ENCODE data around the gene EHMT1. TPM values are rescaled to one million over a fixed set of nuclear protein-coding genes. Genes with fewer than 3 reads are reported as not detected.

EHMT1 gene
- total RNA-seq, 1 donor: 31.4 TPM

DNA sequence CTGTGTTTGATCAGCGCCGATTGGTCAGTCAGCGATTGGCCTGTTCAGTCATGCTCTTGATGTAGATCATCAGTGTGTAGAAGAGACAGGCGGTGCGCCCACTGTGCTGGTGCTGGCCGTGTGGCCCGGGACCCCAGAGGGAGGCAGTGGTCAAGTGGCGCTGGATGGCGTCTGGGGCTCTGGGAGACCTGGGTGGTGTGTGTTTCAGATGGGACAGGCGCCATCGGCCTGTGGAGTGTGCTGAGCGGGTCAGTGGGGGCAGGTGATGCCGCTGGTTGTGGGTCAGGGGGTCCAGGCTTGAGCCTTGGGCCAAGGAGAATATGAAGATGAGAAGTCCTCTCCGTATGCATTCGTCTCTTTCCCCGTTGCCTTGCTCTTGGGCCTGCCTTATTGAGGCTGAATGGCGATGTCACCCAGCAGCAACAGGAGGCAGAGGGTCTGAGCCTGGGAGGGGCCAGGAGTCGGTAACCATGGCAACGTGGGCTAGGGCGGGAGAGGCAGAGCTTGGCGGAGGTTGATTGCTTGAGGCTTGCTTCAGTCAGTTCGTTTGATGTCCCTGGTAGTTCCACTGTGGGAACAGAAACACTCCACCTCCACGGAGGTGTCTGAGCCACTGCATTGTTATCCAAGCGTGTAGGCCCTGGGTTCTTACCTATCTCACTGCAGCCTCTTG is 141.0 kb downstream of the EHMT1 start:
- DNase-seq (ENCODE audit: low read depth): no peak
- TF ChIP-seq, protein P1, sequence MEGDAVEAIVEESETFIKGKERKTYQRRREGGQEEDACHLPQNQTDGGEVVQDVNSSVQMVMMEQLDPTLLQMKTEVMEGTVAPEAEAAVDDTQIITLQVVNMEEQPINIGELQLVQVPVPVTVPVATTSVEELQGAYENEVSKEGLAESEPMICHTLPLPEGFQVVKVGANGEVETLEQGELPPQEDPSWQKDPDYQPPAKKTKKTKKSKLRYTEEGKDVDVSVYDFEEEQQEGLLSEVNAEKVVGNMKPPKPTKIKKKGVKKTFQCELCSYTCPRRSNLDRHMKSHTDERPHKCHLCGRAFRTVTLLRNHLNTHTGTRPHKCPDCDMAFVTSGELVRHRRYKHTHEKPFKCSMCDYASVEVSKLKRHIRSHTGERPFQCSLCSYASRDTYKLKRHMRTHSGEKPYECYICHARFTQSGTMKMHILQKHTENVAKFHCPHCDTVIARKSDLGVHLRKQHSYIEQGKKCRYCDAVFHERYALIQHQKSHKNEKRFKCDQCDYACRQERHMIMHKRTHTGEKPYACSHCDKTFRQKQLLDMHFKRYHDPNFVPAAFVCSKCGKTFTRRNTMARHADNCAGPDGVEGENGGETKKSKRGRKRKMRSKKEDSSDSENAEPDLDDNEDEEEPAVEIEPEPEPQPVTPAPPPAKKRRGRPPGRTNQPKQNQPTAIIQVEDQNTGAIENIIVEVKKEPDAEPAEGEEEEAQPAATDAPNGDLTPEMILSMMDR (IDR thresholded peaks at IDR 0.05; ENCODE audit: insufficient read depth, low read length): no peak
- no peak overlapping the region for H3K4me3 ChIP-seq (ENCODE audit: low read depth, low read length)

DNA sequence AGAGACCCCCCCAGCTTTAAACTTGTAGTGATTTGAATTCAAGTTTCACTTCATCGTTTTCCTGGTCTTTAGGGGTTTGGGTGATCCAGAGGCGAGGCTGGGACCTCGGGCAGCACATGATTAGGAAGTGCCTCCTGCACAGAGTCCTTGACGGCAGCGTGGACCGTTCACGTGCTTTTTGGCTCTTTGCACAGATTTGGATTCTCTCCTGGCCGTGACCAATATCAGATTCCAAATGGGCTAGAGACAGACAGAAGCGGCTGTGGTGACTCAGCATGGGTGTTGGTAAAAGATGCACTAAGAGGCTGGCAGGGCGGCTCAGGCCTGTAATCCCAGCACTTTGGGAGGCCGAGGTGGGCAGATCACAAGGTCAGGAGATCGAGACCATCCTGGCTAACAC is 141.6 kb downstream of the EHMT1 start:
- DNase-seq (ENCODE audit: low read depth): peak; percentile 16
- TF ChIP-seq, protein P1 (IDR thresholded peaks at IDR 0.05; ENCODE audit: insufficient read depth, low read length): no peak
- no peak overlapping the region for H3K4me3 ChIP-seq (ENCODE audit: low read depth, low read length)

DNA sequence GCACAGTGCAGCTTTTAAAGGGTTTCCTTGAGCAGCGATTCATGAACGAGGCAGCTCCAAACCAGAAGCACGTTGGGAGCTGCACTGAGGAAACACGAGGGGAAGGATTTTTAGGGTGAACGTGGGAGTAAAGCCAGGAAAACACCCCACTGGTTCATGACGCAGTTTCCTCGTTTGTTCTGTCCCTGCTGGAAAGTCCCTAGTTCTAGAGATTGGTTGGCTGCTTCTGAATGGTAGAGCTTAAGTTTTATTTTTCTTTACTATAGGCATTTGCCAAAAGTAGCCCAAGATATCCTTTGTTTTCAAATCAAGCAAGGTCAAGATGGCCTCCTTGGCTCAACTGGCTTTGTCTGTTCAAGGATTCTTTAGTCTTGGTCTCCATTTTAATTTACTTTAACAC is 142.2 kb downstream of the EHMT1 start:
- TF ChIP-seq, protein P1 (IDR thresholded peaks at IDR 0.05; ENCODE audit: insufficient read depth, low read length): no peak
- DNase-seq (ENCODE audit: low read depth): no peak
- H3K4me3 ChIP-seq (ENCODE audit: low read depth, low read length): no peak overlapping the region

DNA sequence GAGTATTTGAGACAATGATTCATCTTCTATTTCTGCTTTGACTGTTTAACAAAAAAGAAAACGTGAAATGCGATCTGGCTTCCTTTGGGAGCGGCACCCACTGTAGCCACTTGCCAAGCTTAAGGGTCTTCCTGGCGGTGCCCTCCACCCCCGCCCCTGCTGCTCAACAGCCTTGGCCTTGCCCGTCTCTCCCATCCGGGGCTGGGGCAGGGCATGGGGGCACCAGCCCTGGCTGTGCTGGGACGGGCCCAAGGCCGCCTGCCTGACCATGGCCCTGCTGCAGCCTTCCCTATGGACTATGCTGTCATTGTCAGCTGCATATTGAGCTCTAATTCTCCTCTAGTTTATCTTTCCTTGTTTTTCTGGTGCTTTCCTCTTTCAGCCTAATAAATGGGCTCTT is 143.0 kb downstream of the EHMT1 start:
- DNase-seq (ENCODE audit: low read depth): no peak
- no peak overlapping the region for H3K4me3 ChIP-seq (ENCODE audit: low read depth, low read length)
- TF ChIP-seq, protein P1 (IDR thresholded peaks at IDR 0.05; ENCODE audit: insufficient read depth, low read length): no peak

DNA sequence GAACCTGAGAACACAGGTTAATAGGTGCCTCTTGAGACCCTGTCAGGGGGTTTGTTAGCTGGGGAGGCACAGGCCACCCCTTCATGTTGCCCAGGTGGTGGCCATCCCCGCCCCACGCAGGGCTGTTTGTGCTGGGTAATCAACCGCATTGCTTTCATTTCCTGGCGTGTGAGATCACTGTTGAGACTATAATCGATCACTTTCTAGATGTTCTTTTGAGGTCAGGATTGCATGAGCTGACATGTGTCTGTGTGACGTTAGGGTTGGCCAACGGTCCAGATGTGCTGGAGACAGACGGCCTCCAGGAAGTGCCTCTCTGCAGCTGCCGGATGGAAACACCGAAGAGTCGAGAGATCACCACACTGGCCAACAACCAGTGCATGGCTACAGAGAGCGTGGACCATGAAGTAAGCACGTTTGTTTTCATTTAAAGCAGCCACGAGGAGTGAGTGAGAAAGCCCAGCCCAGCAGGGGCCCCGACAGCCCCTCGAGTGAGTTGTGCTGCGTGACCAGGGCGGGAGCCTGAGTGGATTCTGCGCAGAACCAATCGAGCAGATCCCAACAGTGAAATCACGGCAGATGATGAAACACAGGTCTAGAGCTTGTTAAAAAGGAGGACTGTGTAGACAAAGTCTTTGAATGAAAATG is 143.7 kb downstream of the EHMT1 start:
- TF ChIP-seq, protein P1 (IDR thresholded peaks at IDR 0.05; ENCODE audit: insufficient read depth, low read length): no peak
- no peak for DNase-seq (ENCODE audit: low read depth)
- no peak overlapping the region for H3K4me3 ChIP-seq (ENCODE audit: low read depth, low read length)

DNA sequence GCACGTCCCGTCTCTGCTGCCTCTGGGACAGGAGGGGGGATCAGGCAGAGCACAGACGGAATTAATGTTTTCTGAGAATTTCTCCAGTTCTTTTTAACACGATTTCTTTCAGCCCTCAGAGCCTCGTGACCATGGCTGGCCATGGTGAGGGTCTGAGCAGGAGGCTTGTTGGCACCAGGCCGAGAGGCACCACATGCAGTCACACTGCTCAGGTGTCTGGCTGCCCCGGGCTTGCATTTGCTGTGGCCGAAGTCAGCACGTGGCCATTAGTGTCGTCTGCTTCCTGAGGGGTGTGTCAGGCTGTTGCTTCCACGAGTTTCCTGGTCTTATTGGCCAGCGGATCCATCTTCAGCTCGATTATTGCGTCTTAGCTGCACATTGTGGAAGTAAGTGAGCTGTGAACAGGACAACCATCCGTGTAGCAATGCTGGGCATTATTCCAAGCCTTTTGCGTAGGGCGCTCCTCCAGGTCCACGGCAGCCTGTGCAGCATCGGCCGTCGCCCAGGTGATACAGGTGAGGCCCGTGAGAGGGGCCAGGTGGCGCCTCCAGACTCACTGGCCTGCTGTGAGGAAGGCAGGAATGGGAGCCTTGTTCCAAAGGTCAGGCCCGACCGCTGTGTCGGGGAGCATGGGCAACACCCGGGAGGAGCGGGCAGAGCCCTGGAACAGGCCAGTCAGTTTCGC is 144.6 kb downstream of the EHMT1 start:
- no peak overlapping the region for H3K4me3 ChIP-seq (ENCODE audit: low read depth, low read length)
- TF ChIP-seq, protein P1 (IDR thresholded peaks at IDR 0.05; ENCODE audit: insufficient read depth, low read length): no peak
- DNase-seq (ENCODE audit: low read depth): no peak

All from fibroblast of the aortic adventitia (primary cell).